Gastroesophageal sphincter (tissue), 3 donors: Measurements from ENCODE around the gene ZNF511.

Source experiments
- CTCF ChIP-seq, 4 experiments: fragments of 200-600 bp in 2 of 4; fragments of 450-650 bp in 2 of 4; sonication (generic) in 1 of 4; IDR thresholded peaks; one replicate each; pipeline ENCODE4 v1.5.1; 2017 to 2019; ENCODE audit warnings: antibody characterized with exemption in 4 of 4, mild to moderate bottlenecking in 2 of 4, moderate library complexity in 2 of 4
- POLR2A ChIP-seq, 2 donors: fragments of 450-650 bp; IDR thresholded peaks; one replicate each; pipeline ENCODE4 v1.6.1; 2017; ENCODE audit warnings: antibody characterized with exemption in 2 of 2, mild to moderate bottlenecking in 2 of 2, moderate library complexity in 1 of 2
- POLR2AphosphoS5 ChIP-seq: sonication (generic); formaldehyde crosslinking; IDR thresholded peaks from one replicate; pipeline ENCODE4 v1.6.1; 2017; ENCODE audit warnings: antibody characterized with exemption

DNA sequence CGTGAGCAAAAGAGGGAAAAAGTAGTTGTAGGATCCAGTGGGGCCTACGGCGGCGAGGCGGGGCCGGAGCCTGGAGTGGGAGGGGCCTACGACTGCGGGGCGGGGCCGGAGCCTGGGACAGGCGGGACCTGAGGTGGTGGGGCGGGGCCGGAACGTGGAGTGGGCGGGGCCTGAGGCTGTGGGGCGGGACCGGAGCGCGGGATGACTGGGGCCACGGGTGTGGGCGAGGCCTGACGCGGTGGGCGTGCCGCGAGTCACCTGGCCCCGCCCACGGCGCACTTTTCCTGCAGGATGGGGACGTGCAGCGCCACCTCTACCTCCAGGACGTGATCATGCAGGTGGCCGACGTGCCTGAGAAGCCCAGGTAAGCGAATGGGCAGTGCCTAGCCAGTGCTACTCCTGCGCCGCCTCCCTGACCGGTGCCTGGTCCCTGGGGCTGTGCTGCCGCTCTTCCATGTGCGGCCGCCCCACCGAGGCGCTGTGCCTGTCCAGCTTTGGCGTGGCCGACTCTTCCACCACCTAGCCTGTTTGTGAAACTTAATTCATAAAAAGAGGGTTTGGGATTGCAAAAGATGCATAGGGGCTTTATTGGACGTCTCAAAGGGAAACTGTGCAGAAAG lies 496 bp downstream of the ZNF511 start:
- TF ChIP-seq CTCF (IDR thresholded peaks at IDR 0.05): no peak
- TF ChIP-seq POLR2AphosphoS5: no peak
- no peak for TF ChIP-seq POLR2A (IDR thresholded peaks at IDR 0.05)
